Adrenal gland (tissue), 19 donors: ENCODE results near the gene CNOT8. TPM values are rescaled to one million over a fixed set of nuclear protein-coding genes. Genes with fewer than 3 reads are reported as not detected.

Experiments
- DNase-seq, 7 donors: peaks; one replicate each; pipeline ENCODE4 v3.0.0-alpha.2; 2019 to 2020
- H3K27ac ChIP-seq, 5 donors: fragments of 200-600 bp; sonication (generic) in 4 of 5; 1 replicate in 3 of 5; 2 replicates in 2 of 5; pipeline versions ENCODE4 v1.5.1 to v1.8.0; 2016 to 2020; ENCODE audit warnings: mild to moderate bottlenecking in 1 of 5
- H3K27me3 ChIP-seq: fragments of 200-600 bp; 2 replicates; pipeline ENCODE4 v1.8.0; 2021
- H3K36me3 ChIP-seq, 2 donors: fragments of 200-600 bp; replicated peaks in 1 of 2; 1 replicate in 1 of 2; 2 replicates in 1 of 2; pipeline versions ENCODE4 v1.5.1 to v1.8.0; 2018 to 2022
- H3K4me1 ChIP-seq, 2 donors: fragments of 200-600 bp; replicated peaks in 1 of 2; 1 replicate in 1 of 2; 2 replicates in 1 of 2; pipeline versions ENCODE4 v1.5.1 to v1.8.0; 2018 to 2021
- H3K4me3 ChIP-seq, 4 donors: fragments of 200-600 bp; sonication (generic) in 3 of 4; one replicate each; pipeline ENCODE4 v1.5.1; 2016 to 2018
- H3K9me3 ChIP-seq, 3 donors: fragments of 200-600 bp; sonication (generic) in 1 of 3; replicated peaks in 1 of 3; 1 replicate in 2 of 3; 2 replicates in 1 of 3; pipeline versions ENCODE4 v1.5.1 to v1.8.0; 2016 to 2021
- POLR2A ChIP-seq, 2 donors: fragments of 450-650 bp; IDR thresholded peaks; one replicate each; pipeline ENCODE4 v1.6.1; 2017; ENCODE audit warnings: antibody characterized with exemption in 2 of 2, mild to moderate bottlenecking in 2 of 2, moderate library complexity in 1 of 2
- WGBS, 4 donors: extraction: QIAGEN DNeasy Blood & Tissue Kit in 2 of 4; methylation state at CpG; one replicate each; pipeline versions ENCODE4 v1.1.5 to v1.1.7; 2013 to 2017; 5-methylcytosine and 5-hydroxymethylcytosine counted together
- intact Hi-C, 2 donors: fragments of 100-400 bp; cut with DNase I; formaldehyde crosslinking; loops; one replicate each; pipeline versions ENCODE4 v1.14.1 to v1.15.0; 2022 to 2023
- long read RNA-seq, 10 donors: library from polyadenylated mRNA in 3 of 10; unstranded in 2 of 10; stranded (forward) in 1 of 10; transcript quantifications; one replicate each; pipeline ENCODE4 v2.0.0 and lab custom pipeline, GENCODE V29; 2021 to 2026
- polyA plus RNA-seq, 3 donors: library from polyadenylated mRNA; stranded (reverse); fragments of 200-250 nt in 2 of 3; fragments of 350-450 nt in 1 of 3; fragmentation: Illumina TruSeq in 1 of 3; extraction: RNeasy Lipid Tissue Mini Kit (QIAGEN cat#74804) in 1 of 3; gene quantifications; one replicate each; pipeline ENCODE4 v1.2.3, GENCODE V29; 2013 to 2014
- total RNA-seq, 9 donors: library from RNA; depleted of rRNA in 4 of 9; stranded (reverse); fragments of >200 nt in 4 of 9; fragments of 120-200 nt in 1 of 9; fragmentation: NEBNext Ultra II Directional in 1 of 9; extraction: Animal tissue kit (Norgen Biotek cat#: 25700) in 1 of 9; gene quantifications; one replicate each; pipeline versions ENCODE4 v1.1.0 to v1.2.4, GENCODE V29; 2013 to 2023
- TF ChIP-seq, protein P1 (sequence below), 6 experiments: fragments of 450-650 bp in 4 of 6; fragments of 200-600 bp in 2 of 6; sonication (generic) in 1 of 6; IDR thresholded peaks; 1 replicate in 5 of 6; 2 replicates in 1 of 6; pipeline versions ENCODE4 v1.5.1 to v1.8.0; 2016 to 2021; ENCODE audit warnings: antibody characterized with exemption in 6 of 6, mild to moderate bottlenecking in 2 of 6, moderate library complexity in 1 of 6
- donor health status: healthy with polysubstance abuse.
- donor health status: Bipolar disorder and iron deficiency.
- donor health status: DM: yes; HTN: yes; CAD: no.
- donor health status: DM: no; HTN: no; CAD: no.
- donor health status: DM: no; HTN: no; CAD: no.
- donor health status: DM: yes; HTN: yes; CAD: no.

CNOT8 gene
- total RNA-seq (100 to 1,000 TPM in 2 of 9 donors, 10 to 100 TPM in 7; 49.8 to 109 (median 74.4) TPM), polyA plus RNA-seq (10 to 100 TPM; 25.6 to 64.0 (median 47.9) TPM)
- long read RNA-seq, donor 1, transcript CNOT8-201 (7 exons, 2,528 nt), result major isoform, 18 of 38 reads
- long read RNA-seq, donor 1, partial matches to known transcripts, result 15 of 38 reads
- long read RNA-seq, donor 1, other reads (novel, unspliced or antisense), result 0 of 38 reads
- long read RNA-seq, donor 2, transcript CNOT8-201 (7 exons, 2,528 nt), result major isoform, 9 of 17 reads
- long read RNA-seq, donor 2, partial matches to known transcripts, result 0 of 17 reads
- long read RNA-seq, donor 2, other reads (novel, unspliced or antisense), result 0 of 17 reads
- long read RNA-seq, donor 3, transcript CNOT8-201 (7 exons, 2,528 nt), result major isoform, 10 of 22 reads
- long read RNA-seq, donor 3, partial matches to known transcripts, result 0 of 22 reads
- long read RNA-seq, donor 3, other reads (novel, unspliced or antisense), result 0 of 22 reads
- long read RNA-seq, donor 4, transcript CNOT8-201 (7 exons, 2,528 nt), result major isoform, 19 of 41 reads
- long read RNA-seq, donor 4, partial matches to known transcripts, result 3 of 41 reads
- long read RNA-seq, donor 4, other reads (novel, unspliced or antisense), result 8 of 41 reads
- long read RNA-seq, donor 5, transcript CNOT8-204 (8 exons, 2,708 nt), result minor isoform, 21 of 150 reads
- long read RNA-seq, donor 5, transcript CNOT8-202 (7 exons, 2,604 nt), result minor isoform, 17 of 150 reads
- long read RNA-seq, donor 5, transcript CNOT8-201 (7 exons, 2,528 nt), result major isoform, 72 of 150 reads
- long read RNA-seq, donor 5, transcript CNOT8-214 (6 exons, 923 nt), result minor isoform, 6 of 150 reads
- long read RNA-seq, donor 5, partial matches to known transcripts, result 9 of 150 reads
- long read RNA-seq, donor 5, other reads (novel, unspliced or antisense), result 20 of 150 reads
- long read RNA-seq, donor 6, transcript CNOT8-201 (7 exons, 2,528 nt), result major isoform, 12 of 33 reads
- long read RNA-seq, donor 6, transcript CNOT8-204 (8 exons, 2,708 nt), result minor isoform, 8 of 33 reads
- long read RNA-seq, donor 6, partial matches to known transcripts, result 2 of 33 reads
- long read RNA-seq, donor 6, other reads (novel, unspliced or antisense), result 5 of 33 reads
- long read RNA-seq, donor 7, partial matches to known transcripts, result 0 of 1 reads
- long read RNA-seq, donor 7, other reads (novel, unspliced or antisense), result 0 of 1 reads
- long read RNA-seq, donor 8, transcript CNOT8-201 (7 exons, 2,528 nt), result major isoform, 17 of 34 reads
- long read RNA-seq, donor 8, transcript CNOT8-202 (7 exons, 2,604 nt), result minor isoform, 7 of 34 reads
- long read RNA-seq, donor 8, partial matches to known transcripts, result 5 of 34 reads
- long read RNA-seq, donor 8, other reads (novel, unspliced or antisense), result 0 of 34 reads
- long read RNA-seq, donor 9, transcript CNOT8-201 (7 exons, 2,528 nt), result major isoform, 8 of 24 reads
- long read RNA-seq, donor 9, partial matches to known transcripts, result 12 of 24 reads
- long read RNA-seq, donor 9, other reads (novel, unspliced or antisense), result 0 of 24 reads
- long read RNA-seq, donor 10, transcript CNOT8-201 (7 exons, 2,528 nt), result major isoform, 6 of 8 reads
- long read RNA-seq, donor 10, partial matches to known transcripts, result 0 of 8 reads
- long read RNA-seq, donor 10, other reads (novel, unspliced or antisense), result 0 of 8 reads

DNA sequence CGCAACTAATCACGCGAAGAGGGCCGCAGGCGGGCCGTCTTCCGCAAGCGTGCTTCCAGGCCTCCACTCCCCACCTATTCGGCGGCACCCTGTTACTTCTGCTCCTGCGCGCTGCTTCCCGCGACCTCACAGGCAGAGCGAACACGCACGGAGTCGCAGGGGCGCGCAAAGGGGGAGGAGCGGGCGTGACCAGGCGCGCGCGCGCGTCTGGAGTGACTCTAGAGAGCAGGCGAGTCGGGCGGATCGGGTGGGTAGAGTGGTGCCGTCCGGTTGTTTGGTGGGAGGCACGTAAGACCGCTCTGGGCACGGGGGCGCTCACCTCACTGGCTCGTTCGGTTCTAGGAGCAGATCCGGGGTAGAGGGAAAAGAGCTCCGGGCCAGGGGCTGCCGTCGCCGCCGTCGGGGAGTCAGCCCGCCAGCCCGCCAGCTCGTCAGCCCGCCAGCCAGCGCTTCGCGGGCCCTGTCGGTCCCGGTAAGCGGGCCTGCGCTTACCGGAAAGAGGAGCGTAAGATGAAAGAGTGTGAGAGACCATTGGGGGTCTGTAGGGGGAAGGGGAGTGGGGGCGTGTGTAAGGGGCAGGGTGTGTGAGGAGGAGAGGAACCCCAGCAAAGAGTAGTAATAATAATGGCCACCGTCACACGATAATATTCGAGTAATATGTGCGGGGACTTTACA lies at the start of gene CNOT8:
Gene CNOT8, plus strand, starts transcription at position 331 of the 675 bp plus-strand sequence. CDS start 4,652 bp downstream, outside the sequence.
- Histone ChIP-seq H3K36me3 (no peaks in the 10 kb centered on the region), H3K4me3 (peak within 1 kb of the TSS in 3 of 4 donors; percentile 27 to 88 (median 81)), H3K27me3 (no peaks in the 10 kb centered on the region), H3K27ac (peak within 1 kb of the TSS; percentile 90 to 100 (median 99)), H3K9me3 (no peaks in the 10 kb centered on the region), H3K4me1 (peaks cover 28 to 44% of the 10 kb centered on the region in 2 donors)
- DNase-seq, result peak; percentile 97 to 99 (median 99)
- TF ChIP-seq, protein P1, sequence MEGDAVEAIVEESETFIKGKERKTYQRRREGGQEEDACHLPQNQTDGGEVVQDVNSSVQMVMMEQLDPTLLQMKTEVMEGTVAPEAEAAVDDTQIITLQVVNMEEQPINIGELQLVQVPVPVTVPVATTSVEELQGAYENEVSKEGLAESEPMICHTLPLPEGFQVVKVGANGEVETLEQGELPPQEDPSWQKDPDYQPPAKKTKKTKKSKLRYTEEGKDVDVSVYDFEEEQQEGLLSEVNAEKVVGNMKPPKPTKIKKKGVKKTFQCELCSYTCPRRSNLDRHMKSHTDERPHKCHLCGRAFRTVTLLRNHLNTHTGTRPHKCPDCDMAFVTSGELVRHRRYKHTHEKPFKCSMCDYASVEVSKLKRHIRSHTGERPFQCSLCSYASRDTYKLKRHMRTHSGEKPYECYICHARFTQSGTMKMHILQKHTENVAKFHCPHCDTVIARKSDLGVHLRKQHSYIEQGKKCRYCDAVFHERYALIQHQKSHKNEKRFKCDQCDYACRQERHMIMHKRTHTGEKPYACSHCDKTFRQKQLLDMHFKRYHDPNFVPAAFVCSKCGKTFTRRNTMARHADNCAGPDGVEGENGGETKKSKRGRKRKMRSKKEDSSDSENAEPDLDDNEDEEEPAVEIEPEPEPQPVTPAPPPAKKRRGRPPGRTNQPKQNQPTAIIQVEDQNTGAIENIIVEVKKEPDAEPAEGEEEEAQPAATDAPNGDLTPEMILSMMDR (IDR thresholded peaks at IDR 0.05), result no peak
- TF ChIP-seq POLR2A (IDR thresholded peaks at IDR 0.05), result peak; percentile 96 to 100
- intact Hi-C loops, result no loop called here
- WGBS, 4 donors, result 0 to 1% (median 0%) methylated on average over 21 to 65 of the region's 65 CpGs

DNA sequence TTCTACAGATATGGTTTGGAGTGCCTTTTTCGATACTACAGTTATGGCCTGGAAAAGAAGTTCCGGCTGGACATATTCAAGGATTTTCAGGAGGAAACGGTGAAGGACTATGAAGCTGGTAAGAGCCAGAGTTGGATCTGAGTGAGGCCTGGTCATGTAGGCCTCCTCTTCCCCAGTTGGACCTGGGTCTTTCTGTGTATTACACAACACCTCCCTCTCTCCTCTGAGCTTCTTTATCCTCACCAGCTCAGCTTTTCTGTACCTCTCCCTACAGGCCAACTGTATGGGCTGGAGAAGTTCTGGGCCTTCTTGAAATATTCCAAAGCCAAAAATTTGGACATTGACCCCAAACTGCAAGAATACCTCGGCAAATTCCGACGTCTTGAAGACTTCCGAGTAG lies 47.2 kb upstream of the CNOT8 start:
- H3K27me3 ChIP-seq, result no peaks in the 10 kb centered on the region
- no peak for DNase-seq
- H3K4me1 ChIP-seq, result peaks cover 0 to 8% of the 10 kb centered on the region in 2 donors
- H3K9me3 ChIP-seq, result no peaks in the 10 kb centered on the region
- intact Hi-C loops, result loop anchor here (2.0 to 5.0 kb wide), 2 partner anchors 159 to 160 kb away; no protein-coding TSS in a partner anchor
- H3K36me3 ChIP-seq, result peaks cover 0 to 94% of the 10 kb centered on the region in 2 donors
- H3K27ac ChIP-seq, result peak overlapping the region in 1 of 5 donors; percentile 44
- WGBS, 4 donors, result 68 to 77% (median 73%) methylated on average over 7 of the region's 7 CpGs
- no peak for TF ChIP-seq POLR2A (IDR thresholded peaks at IDR 0.05)
- TF ChIP-seq, protein P1 (IDR thresholded peaks at IDR 0.05), result no peak
- no peak overlapping the region for H3K4me3 ChIP-seq

DNA sequence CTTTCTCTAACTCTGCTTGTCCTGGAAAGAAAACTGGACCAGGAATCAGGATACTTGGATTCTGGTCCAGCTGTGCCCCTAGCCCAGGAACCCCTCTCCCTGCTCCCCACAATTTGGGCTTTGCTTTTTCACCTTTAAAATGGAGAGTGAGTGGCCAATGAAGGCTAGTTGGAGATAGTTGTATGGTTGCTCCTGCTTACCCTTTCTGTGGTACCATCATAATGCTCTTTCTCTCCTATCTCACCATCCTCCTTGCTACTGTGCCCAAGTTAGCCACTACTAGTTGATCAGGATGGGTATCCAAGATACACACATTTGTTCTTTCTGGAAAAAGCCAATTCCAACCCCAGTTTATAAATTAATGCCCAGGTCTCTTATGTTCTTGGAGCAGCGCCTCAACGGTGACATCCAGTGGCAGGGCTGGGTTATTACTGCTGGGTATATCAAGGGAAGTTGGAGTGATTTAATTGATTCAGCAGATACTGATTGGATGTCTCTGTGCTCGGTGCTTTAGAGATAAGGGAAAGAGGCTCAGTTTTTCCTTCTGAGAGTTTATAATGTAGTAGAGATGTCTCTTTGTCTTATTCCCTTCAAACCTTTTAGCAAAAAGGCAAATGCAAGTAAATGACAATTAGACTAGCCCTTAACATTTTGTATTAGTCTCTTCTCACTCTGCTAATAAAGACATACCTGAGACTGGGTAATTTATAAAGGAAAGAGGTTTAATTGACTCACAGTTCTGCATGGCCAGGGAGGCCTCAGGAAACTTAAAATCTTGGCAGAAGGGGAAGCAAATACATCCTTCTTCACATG lies 46.6 kb upstream of the CNOT8 start:
- H3K27me3 ChIP-seq, result no peaks in the 10 kb centered on the region
- TF ChIP-seq POLR2A (IDR thresholded peaks at IDR 0.05), result no peak
- TF ChIP-seq, protein P1 (IDR thresholded peaks at IDR 0.05), result peak; percentile 92 to 97 (median 94)
- DNase-seq, result peak; percentile 63 to 90 (median 78)
- H3K36me3 ChIP-seq, result peaks cover 0 to 92% of the 10 kb centered on the region in 2 donors
- intact Hi-C loops, result loop anchor here (2.0 to 5.0 kb wide), 2 partner anchors 160 to 161 kb away; no protein-coding TSS in a partner anchor
- H3K4me3 ChIP-seq, result no peak overlapping the region
- 13 to 27% (median 20%) methylated on average over 3 of the region's 3 CpGs for WGBS, 4 donors
- H3K9me3 ChIP-seq, result no peaks in the 10 kb centered on the region
- peaks cover 0 to 12% of the 10 kb centered on the region in 2 donors for H3K4me1 ChIP-seq
- H3K27ac ChIP-seq, result peak overlapping the region in 1 of 5 donors; percentile 44
